ENCODE measurements around the gene CLTB. TPM values are rescaled to one million over a fixed set of nuclear protein-coding genes. Genes with fewer than 3 reads are reported as not detected.

Gene CLTB
- total and polyA plus RNA-seq, 2 of the 13 experiments (the other 11 are each of a cell fraction or from before 2014, with no cell fraction given): 23.3 to 33.8 TPM

GRCh38 chr5:176388444-176389134, 27.8 kb downstream of the CLTB start, which contains the start of the genes HIGD2A and NOP16 (continued):
- TF ChIP-seq, protein P1, sequence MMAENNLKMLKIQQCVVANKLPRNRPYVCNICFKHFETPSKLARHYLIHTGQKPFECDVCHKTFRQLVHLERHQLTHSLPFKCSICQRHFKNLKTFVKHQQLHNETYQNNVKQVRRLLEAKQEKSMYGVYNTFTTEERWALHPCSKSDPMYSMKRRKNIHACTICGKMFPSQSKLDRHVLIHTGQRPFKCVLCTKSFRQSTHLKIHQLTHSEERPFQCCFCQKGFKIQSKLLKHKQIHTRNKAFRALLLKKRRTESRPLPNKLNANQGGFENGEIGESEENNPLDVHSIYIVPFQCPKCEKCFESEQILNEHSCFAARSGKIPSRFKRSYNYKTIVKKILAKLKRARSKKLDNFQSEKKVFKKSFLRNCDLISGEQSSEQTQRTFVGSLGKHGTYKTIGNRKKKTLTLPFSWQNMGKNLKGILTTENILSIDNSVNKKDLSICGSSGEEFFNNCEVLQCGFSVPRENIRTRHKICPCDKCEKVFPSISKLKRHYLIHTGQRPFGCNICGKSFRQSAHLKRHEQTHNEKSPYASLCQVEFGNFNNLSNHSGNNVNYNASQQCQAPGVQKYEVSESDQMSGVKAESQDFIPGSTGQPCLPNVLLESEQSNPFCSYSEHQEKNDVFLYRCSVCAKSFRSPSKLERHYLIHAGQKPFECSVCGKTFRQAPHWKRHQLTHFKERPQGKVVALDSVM (CRISPR knock-in tag; IDR thresholded peaks at IDR 0.05): peak; percentile 99
- peak; percentile 16; the same call in 1 of the 2 replicates for TF ChIP-seq ZNF790 (CRISPR knock-in tag; IDR thresholded peaks at IDR 0.05; ENCODE audit: borderline replicate concordance)
- TF ChIP-seq GATAD2A (CRISPR knock-in tag; IDR thresholded peaks at IDR 0.05): 0 out of 2 replicates have a peak, but pooled peaks have one; percentile 20
- TF ChIP-seq STAG1 (CRISPR knock-in tag; IDR thresholded peaks at IDR 0.05): 0 out of 2 replicates have a peak, but pooled peaks have one; percentile 7
- no peak for TF ChIP-seq SETDB1 (CRISPR knock-in tag; IDR thresholded peaks at IDR 0.05; ENCODE audit: borderline replicate concordance)
- TF ChIP-seq HNF4A (CRISPR knock-in tag; IDR thresholded peaks at IDR 0.05): peak; percentile 9; the same call in 1 of the 2 replicates
- peak; percentile 85 for TF ChIP-seq ZFX (CRISPR knock-in tag; IDR thresholded peaks at IDR 0.05; ENCODE audit: low read depth)
- peak; percentile 69 for TF ChIP-seq SP4 (CRISPR knock-in tag; IDR thresholded peaks at IDR 0.05)
- TF ChIP-seq, protein P2, sequence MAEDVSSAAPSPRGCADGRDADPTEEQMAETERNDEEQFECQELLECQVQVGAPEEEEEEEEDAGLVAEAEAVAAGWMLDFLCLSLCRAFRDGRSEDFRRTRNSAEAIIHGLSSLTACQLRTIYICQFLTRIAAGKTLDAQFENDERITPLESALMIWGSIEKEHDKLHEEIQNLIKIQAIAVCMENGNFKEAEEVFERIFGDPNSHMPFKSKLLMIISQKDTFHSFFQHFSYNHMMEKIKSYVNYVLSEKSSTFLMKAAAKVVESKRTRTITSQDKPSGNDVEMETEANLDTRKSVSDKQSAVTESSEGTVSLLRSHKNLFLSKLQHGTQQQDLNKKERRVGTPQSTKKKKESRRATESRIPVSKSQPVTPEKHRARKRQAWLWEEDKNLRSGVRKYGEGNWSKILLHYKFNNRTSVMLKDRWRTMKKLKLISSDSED (CRISPR knock-in tag; IDR thresholded peaks at IDR 0.05): no peak
- no peak for TF ChIP-seq CHD4 (IDR thresholded peaks at IDR 0.05; ENCODE audit: borderline replicate concordance, low read length)
- peak; percentile 80 for TF ChIP-seq ZMYM4 (CRISPR knock-in tag; IDR thresholded peaks at IDR 0.05)
- no peak for TF ChIP-seq PBX3 (CRISPR knock-in tag; IDR thresholded peaks at IDR 0.05; ENCODE audit: borderline replicate concordance)
- peak; percentile 84 for TF ChIP-seq CBX5 (CRISPR knock-in tag; IDR thresholded peaks at IDR 0.05; ENCODE audit: borderline replicate concordance)
- TF ChIP-seq, protein P3, sequence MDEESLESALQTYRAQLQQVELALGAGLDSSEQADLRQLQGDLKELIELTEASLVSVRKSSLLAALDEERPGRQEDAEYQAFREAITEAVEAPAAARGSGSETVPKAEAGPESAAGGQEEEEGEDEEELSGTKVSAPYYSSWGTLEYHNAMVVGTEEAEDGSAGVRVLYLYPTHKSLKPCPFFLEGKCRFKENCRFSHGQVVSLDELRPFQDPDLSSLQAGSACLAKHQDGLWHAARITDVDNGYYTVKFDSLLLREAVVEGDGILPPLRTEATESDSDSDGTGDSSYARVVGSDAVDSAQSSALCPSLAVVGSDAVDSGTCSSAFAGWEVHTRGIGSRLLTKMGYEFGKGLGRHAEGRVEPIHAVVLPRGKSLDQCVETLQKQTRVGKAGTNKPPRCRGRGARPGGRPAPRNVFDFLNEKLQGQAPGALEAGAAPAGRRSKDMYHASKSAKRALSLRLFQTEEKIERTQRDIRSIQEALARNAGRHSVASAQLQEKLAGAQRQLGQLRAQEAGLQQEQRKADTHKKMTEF (CRISPR knock-in tag; IDR thresholded peaks at IDR 0.05): peak; percentile 86
- no peak for TF ChIP-seq NFE2L2 (IDR thresholded peaks at IDR 0.05; ENCODE audit: low read length)
- TF ChIP-seq ZNF510 (CRISPR knock-in tag; IDR thresholded peaks at IDR 0.05; ENCODE audit: low read depth): peak; percentile 91
- TF ChIP-seq NR3C1 (CRISPR knock-in tag; IDR thresholded peaks at IDR 0.05): no peak
- TF ChIP-seq, protein P4, sequence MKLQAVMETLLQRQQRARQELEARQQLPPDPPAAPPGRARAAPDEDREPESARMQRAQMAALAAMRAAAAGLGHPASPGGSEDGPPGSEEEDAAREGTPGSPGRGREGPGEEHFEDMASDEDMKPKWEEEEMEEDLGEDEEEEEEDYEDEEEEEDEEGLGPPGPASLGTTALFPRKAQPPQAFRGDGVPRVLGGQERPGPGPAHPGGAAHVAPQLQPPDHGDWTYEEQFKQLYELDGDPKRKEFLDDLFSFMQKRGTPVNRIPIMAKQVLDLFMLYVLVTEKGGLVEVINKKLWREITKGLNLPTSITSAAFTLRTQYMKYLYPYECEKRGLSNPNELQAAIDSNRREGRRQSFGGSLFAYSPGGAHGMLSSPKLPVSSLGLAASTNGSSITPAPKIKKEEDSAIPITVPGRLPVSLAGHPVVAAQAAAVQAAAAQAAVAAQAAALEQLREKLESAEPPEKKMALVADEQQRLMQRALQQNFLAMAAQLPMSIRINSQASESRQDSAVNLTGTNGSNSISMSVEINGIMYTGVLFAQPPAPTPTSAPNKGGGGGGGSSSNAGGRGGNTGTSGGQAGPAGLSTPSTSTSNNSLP (IDR thresholded peaks at IDR 0.05; ENCODE audit: low read depth, low read length): 0 out of 2 replicates have a peak, but pooled peaks have one; percentile 7
- TF ChIP-seq, protein P5, sequence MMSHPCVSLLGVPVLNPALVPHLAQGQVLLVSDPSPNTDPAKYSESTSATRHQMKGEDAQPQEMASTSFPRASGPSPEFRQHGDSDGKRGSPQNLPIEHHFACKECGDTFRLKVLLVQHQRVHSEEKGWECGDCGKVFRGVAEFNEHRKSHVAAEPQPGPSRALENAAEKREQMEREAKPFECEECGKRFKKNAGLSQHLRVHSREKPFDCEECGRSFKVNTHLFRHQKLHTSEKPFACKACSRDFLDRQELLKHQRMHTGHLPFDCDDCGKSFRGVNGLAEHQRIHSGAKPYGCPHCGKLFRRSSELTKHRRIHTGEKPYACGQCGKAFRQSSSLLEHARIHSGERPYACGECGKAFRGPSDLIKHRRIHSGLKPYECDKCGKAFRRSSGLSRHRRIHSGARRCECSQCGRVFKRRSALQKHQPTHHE (CRISPR knock-in tag; IDR thresholded peaks at IDR 0.05; ENCODE audit: borderline replicate concordance): no peak

All from HepG2 (cell line).